Esophagus muscularis mucosa (tissue), 3 donors: ENCODE measurements around the gene CDHR3.

Experiments
- CTCF ChIP-seq, 3 experiments: fragments of 200-600 bp in 2 of 3; fragments of 450-650 bp in 1 of 3; sonication (generic) in 2 of 3; IDR thresholded peaks; one replicate each; pipeline ENCODE4 v1.5.1; 2017 to 2019; ENCODE audit warnings: antibody characterized with exemption in 3 of 3, mild to moderate bottlenecking in 2 of 3, moderate library complexity in 1 of 3
- POLR2A ChIP-seq: fragments of 450-650 bp; IDR thresholded peaks from one replicate; pipeline ENCODE4 v1.6.1; 2017; ENCODE audit warnings: antibody characterized with exemption, moderate library complexity, mild to moderate bottlenecking, low read depth

DNA sequence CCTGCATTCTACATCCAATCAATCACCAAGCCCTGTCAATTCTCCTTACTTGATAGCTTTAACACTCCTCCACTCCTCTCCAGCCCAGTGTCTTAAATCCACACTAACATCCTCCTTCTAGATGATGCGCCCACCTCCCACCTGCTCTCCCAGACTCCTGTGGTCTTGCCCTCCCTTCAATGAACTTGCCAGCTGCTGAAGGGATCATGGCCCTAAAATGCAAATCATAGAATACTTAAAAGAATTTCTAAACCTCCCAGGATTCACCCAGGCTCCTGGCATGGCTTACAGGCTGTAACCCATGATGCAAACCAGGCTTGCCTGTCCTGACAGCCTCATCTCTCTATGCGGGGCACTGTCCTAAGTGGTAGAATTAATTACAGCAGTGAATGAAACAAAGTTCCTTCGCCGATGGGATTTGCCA lies 105.5 kb downstream of the CDHR3 start:
- no peak for TF ChIP-seq CTCF (IDR thresholded peaks at IDR 0.05)
- no peak for TF ChIP-seq POLR2A
